Mammary epithelial cell (primary cell): ENCODE data around the gene SYNE2.

ENCODE experiments used
- EZH2 ChIP-seq: IDR thresholded peaks from 2 replicates; pipeline ENCODE4 v1.6.1; 2012; ENCODE audit warnings: low read length, inconsistent platforms, borderline replicate concordance
- TF ChIP-seq, protein P1 (sequence below), 2 donors: IDR thresholded peaks in 1 of 2; conservative IDR thresholded peaks in 1 of 2; 2 replicates each; pipeline ENCODE4 v1.5.1; 2011 to 2012; ENCODE audit warnings: inconsistent platforms in 2 of 2, low read length in 2 of 2, mild to moderate bottlenecking in 2 of 2, control low read depth in 1 of 2, low read depth in 1 of 2; ENCODE audit not compliant: insufficient read depth in 1 of 2; ENCODE audit errors: extremely low read depth in 1 of 2

GRCh38 chr14:64232944-64233343 lies 380.1 kb downstream of the SYNE2 start:
- TF ChIP-seq, protein P1, sequence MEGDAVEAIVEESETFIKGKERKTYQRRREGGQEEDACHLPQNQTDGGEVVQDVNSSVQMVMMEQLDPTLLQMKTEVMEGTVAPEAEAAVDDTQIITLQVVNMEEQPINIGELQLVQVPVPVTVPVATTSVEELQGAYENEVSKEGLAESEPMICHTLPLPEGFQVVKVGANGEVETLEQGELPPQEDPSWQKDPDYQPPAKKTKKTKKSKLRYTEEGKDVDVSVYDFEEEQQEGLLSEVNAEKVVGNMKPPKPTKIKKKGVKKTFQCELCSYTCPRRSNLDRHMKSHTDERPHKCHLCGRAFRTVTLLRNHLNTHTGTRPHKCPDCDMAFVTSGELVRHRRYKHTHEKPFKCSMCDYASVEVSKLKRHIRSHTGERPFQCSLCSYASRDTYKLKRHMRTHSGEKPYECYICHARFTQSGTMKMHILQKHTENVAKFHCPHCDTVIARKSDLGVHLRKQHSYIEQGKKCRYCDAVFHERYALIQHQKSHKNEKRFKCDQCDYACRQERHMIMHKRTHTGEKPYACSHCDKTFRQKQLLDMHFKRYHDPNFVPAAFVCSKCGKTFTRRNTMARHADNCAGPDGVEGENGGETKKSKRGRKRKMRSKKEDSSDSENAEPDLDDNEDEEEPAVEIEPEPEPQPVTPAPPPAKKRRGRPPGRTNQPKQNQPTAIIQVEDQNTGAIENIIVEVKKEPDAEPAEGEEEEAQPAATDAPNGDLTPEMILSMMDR (conservative IDR thresholded peaks at IDR 0.05 in 1 of 2, IDR thresholded peaks at IDR 0.05 in 1 of 2; ENCODE audit: extremely low read depth in 1 of 2, insufficient read depth in 1 of 2, low read depth in 1 of 2, low read length in 2 of 2), result no peak
- no peak for TF ChIP-seq EZH2
